MCF 10A (cell line): Measurements from ENCODE around the gene DYNLT1. TPM values are rescaled to one million over a fixed set of nuclear protein-coding genes. Genes with fewer than 3 reads are reported as not detected.

Experiments used
- BruUV-seq: library from RNA; stranded (reverse); fragments of 400-500 nt; replicated peaks from 2 replicates; lab custom pipeline; 2021; lab: Mats Ljungman, UMichigan
- CTCF ChIA-PET: fragments of 300-600 bp; sonication (Branson Sonifier 250); formaldehyde crosslinking; extraction: SDS; loops from one replicate; lab custom pipeline; 2021; ENCODE audit warnings: antibody characterized with exemption, inconsistent platforms; lab: Yijun Ruan, JAX
- POLR2A ChIA-PET: fragments of 300-600, 350-650 bp; sonication (Branson Sonifier 250); formaldehyde crosslinking; extraction: SDS; loops from one replicate; lab custom pipeline; 2020; ENCODE audit warnings: antibody characterized with exemption, inconsistent platforms; lab: Yijun Ruan, JAX
- DNase-seq: peaks from one replicate; pipeline ENCODE4 v3.0.0-alpha.2; 2018; ENCODE audit not compliant: unreplicated experiment
- H3K27ac Mint-ChIP-seq: one replicate; pipeline ENCODE4 v1.8.0; 2022; ENCODE audit warnings: mild to moderate bottlenecking, low read depth, mixed read lengths; ENCODE audit not compliant: unreplicated experiment
- H3K27me3 Mint-ChIP-seq: one replicate; pipeline ENCODE4 v1.8.0; 2022; ENCODE audit warnings: mixed read lengths; ENCODE audit not compliant: insufficient read depth, unreplicated experiment
- H3K36me3 Mint-ChIP-seq: one replicate; pipeline ENCODE4 v1.8.0; 2022; ENCODE audit warnings: mild to moderate bottlenecking, moderate library complexity, mixed read lengths; ENCODE audit not compliant: insufficient read depth, unreplicated experiment
- H3K4me1 Mint-ChIP-seq: one replicate; pipeline ENCODE4 v1.8.0; 2022; ENCODE audit warnings: mixed read lengths; ENCODE audit not compliant: insufficient read depth, unreplicated experiment
- H3K4me3 Mint-ChIP-seq: one replicate; pipeline ENCODE4 v1.8.0; 2022; ENCODE audit warnings: mild to moderate bottlenecking, moderate library complexity, mixed read lengths; ENCODE audit not compliant: unreplicated experiment
- H3K9me3 Mint-ChIP-seq: one replicate; pipeline ENCODE4 v1.8.0; 2022; ENCODE audit warnings: mixed read lengths; ENCODE audit not compliant: unreplicated experiment
- CTCF ChIP-seq: fragments of 200-600 bp; IDR thresholded peaks from one replicate; pipeline ENCODE4 v1.8.0; 2022; ENCODE audit warnings: antibody characterized with exemption, mild to moderate bottlenecking; ENCODE audit not compliant: unreplicated experiment
- intact Hi-C: fragments of 100-400 bp; cut with micrococcal nuclease; formaldehyde crosslinking; loops from 2 replicates; pipeline ENCODE4 v1.14.1; 2022
- total RNA-seq: library from RNA; stranded (reverse); gene quantifications from 2 replicates; pipeline ENCODE4 v1.2.3, GENCODE V29; 2022

Gene DYNLT1
- total RNA-seq, 1 experiment from 2014 or later = 122 TPM

DNA sequence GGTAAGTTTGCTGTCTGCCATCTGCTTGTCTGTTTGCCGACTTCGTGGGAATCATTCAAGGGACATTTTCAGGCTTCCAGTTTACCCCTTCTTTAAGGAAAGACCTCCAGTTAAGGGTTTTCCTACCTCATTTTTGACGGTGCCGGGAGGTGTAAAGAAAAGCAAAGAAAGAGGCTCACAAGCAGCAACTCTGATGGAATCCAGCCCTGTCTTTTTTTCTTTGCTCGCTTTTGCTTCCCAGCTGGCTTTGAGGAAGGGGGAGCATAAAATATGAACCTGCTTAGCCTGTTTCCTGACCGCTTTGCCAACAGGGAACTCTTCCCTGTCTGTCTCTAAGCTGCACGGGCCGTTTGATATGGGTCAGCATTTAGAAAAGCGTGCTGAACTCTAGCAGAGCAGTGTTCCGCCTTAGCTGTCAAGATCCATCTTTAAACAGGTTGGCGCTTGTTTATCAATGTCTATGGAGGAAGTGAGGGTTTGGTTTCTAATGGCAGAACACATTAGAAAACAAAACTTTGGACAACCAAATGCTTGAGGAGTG lies 19.2 kb upstream of the DYNLT1 start:
- DNase-seq = no peak
- Mint-ChIP-seq H3K4me3 (no peak overlapping the region), H3K36me3 (no peaks in the 10 kb centered on the region), H3K4me1 (peaks cover 10% of the 10 kb centered on the region), H3K9me3 (no peaks in the 10 kb centered on the region), H3K27ac (no peak overlapping the region), H3K27me3 (no peaks in the 10 kb centered on the region)
- ChIA-PET CTCF (interaction anchor here (0.6 to 1.7 kb wide), 3 partner anchors 14 to 123 kb away, joined by 3 to 7 read pairs (median 4); no protein-coding TSS in a partner anchor), POLR2A (interaction anchor here (0.5 to 0.6 kb wide), 2 partner anchors 25 to 117 kb away, joined by 3 read pairs; no protein-coding TSS in a partner anchor)
- intact Hi-C loops = no loop called here
- BruUV-seq = no TSS peak
- TF ChIP-seq CTCF = no peak

DNA sequence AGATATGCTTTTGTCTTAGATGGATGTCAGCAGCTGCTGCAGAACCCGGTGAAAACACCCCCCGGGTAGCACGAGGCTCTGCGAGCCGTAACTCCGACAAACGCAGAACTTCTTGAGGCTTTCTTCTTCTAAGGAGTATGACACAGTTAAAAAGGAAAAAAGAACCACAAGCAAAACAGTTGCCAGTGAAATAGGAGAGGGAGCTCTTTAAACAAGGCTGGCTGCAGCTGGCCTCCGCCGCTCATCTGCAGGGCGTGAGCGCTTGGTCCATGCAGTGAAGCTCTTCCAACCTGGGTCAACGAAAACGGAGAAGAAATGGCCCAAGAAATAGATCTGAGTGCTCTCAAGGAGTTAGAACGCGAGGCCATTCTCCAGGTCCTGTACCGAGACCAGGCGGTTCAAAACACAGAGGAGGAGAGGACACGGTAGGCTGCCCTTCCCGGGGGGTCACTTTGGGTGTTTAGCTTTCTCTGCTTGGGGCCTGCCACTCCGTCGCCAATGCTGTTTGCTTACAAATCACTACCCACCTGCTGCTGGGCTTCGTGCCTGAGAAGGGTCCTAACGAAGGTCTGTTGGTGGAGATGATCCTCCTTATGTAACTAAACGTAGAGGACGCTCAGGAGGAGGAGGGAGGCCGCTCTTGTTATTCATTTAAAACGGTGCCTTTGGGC lies 18.5 kb upstream of the DYNLT1 start:
- H3K36me3 Mint-ChIP-seq = no peaks in the 10 kb centered on the region
- DNase-seq = no peak
- H3K4me3 Mint-ChIP-seq = no peak overlapping the region
- peaks cover 5% of the 10 kb centered on the region for H3K4me1 Mint-ChIP-seq
- ChIA-PET CTCF (interaction anchor here (1.1 to 4.7 kb wide), 3 partner anchors 16 to 449 kb away, joined by 3 to 38 read pairs (median 13); no protein-coding TSS in a partner anchor), POLR2A (interaction anchor here (0.5 to 1.5 kb wide), 3 partner anchors 19 to 118 kb away, joined by 3 to 4 read pairs (median 3); no protein-coding TSS in a partner anchor)
- no peaks in the 10 kb centered on the region for H3K27me3 Mint-ChIP-seq
- no peak overlapping the region for H3K27ac Mint-ChIP-seq
- intact Hi-C loops = no loop called here
- H3K9me3 Mint-ChIP-seq = no peaks in the 10 kb centered on the region
- no peak for TF ChIP-seq CTCF
- no TSS peak for BruUV-seq

- H3K27ac Mint-ChIP-seq = no peak overlapping the region
- peaks cover 5% of the 10 kb centered on the region for H3K4me1 Mint-ChIP-seq
- ChIA-PET POLR2A (interaction anchor here (1.1 to 1.5 kb wide), 2 partner anchors 17 to 19 kb away, joined by 4 read pairs; no protein-coding TSS in a partner anchor), CTCF (interaction anchor here (0.5 to 4.7 kb wide), 4 partner anchors 9 to 449 kb away, joined by 3 to 38 read pairs (median 10); no protein-coding TSS in a partner anchor)
- DNase-seq = no peak
- H3K4me3 Mint-ChIP-seq = no peak overlapping the region
- H3K9me3 Mint-ChIP-seq = no peaks in the 10 kb centered on the region
- intact Hi-C loops = no loop called here
- no peaks in the 10 kb centered on the region for H3K27me3 Mint-ChIP-seq
- no peaks in the 10 kb centered on the region for H3K36me3 Mint-ChIP-seq
- no TSS peak for BruUV-seq
- no peak for TF ChIP-seq CTCF
These were observed 18.0 kb upstream of the DYNLT1 start for GRCh38 chr6:158662607-158662953.

GRCh38 chr6:158661156-158661685 lies 16.7 kb upstream of the DYNLT1 start:
- DNase-seq = no peak
- CTCF ChIA-PET = interaction anchor here (0.7 to 4.7 kb wide), 3 partner anchors 11 to 447 kb away, joined by 5 to 38 read pairs (median 13); partner anchors contain the start of gene SYTL3
- POLR2A ChIA-PET = interaction anchor here (0.8 to 1.5 kb wide), 3 partner anchors 16 to 19 kb away, joined by 4 read pairs; no protein-coding TSS in a partner anchor

More at GRCh38 chr6:158661156-158661685, 16.7 kb upstream of the DYNLT1 start:
- H3K9me3 Mint-ChIP-seq = no peaks in the 10 kb centered on the region
- no TSS peak for BruUV-seq
- intact Hi-C loops = no loop called here
- H3K4me3 Mint-ChIP-seq = no peak overlapping the region
- no peak for TF ChIP-seq CTCF
- no peak overlapping the region for H3K27ac Mint-ChIP-seq
- no peaks in the 10 kb centered on the region for H3K27me3 Mint-ChIP-seq
- H3K36me3 Mint-ChIP-seq = no peaks in the 10 kb centered on the region
- no peaks in the 10 kb centered on the region for H3K4me1 Mint-ChIP-seq
